BLaER1 (cell line): Measurements from ENCODE around the gene FOXK2.
"Not testable (repeated sequence)": the region's sequence is repeated elsewhere in the genome, so short reads cannot be mapped to it uniquely, and the experiment has no call there.

Experiments used
- H3K27ac ChIP-seq: shearing (Covaris generic); formaldehyde crosslinking; 2 replicates; pipeline ENCODE4 v1.8.1; 2022
- H3K27me3 ChIP-seq: shearing (Covaris generic); formaldehyde crosslinking; 2 replicates; pipeline ENCODE4 v1.8.1; 2022
- H3K36me3 ChIP-seq: shearing (Covaris generic); formaldehyde crosslinking; 2 replicates; pipeline ENCODE4 v1.8.1; 2022
- H3K4me1 ChIP-seq: shearing (Covaris generic); formaldehyde crosslinking; 2 replicates; pipeline ENCODE4 v1.8.1; 2022
- H3K4me2 ChIP-seq: shearing (Covaris generic); formaldehyde crosslinking; 2 replicates; pipeline ENCODE4 v1.8.1; 2022
- H3K4me3 ChIP-seq: shearing (Covaris generic); formaldehyde crosslinking; 2 replicates; pipeline ENCODE4 v1.8.1; 2022
- H3K9ac ChIP-seq: shearing (Covaris generic); formaldehyde crosslinking; 2 replicates; pipeline ENCODE4 v1.8.1; 2022
- H3K9me3 ChIP-seq: shearing (Covaris generic); formaldehyde crosslinking; 2 replicates; pipeline ENCODE4 v1.8.1; 2022
- H4K20me1 ChIP-seq: shearing (Covaris generic); formaldehyde crosslinking; 2 replicates; pipeline ENCODE4 v1.8.1; 2022
- Cebpa-rat ChIP-seq: shearing (Covaris generic); IDR thresholded peaks from 2 replicates; pipeline ENCODE4 v1.8.1; 2022

FOXK2 gene

DNA sequence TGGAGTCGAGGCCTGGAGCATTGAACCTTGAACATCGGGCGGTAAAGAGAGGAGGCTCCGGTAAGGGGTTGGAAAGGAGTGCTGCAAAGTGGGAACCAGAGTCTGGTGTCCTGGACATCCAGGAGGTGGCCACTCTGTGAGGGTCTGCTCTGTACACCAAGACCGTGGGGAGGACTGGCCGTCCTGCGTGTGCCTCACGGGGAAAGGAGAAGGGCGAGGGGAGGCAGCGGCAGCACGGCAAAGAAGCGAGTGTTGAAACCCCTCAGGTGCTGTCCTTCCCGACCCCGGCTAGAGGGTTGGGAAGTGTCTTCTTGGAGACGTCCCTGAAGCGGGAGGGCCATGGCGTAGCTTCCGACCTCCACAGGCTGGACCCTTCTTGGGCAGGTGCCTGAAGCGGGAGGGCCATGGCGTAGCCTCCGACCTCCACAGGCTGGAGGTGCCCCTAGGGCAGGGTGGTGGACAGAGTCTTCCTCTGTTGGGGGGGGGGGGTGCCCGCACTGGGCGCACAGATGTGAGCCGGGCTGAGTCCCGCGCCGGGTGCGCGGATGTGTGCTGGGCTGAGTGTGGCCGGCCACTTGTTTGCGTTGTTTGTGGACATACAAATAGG lies 42.0 kb downstream of the FOXK2 start:
- Histone ChIP-seq H3K9ac (no peak overlapping the region), H3K4me2 (peak overlapping the region; percentile 39; the same call in 1 of the 2 replicates), H3K27me3 (no peaks in the 10 kb centered on the region), H3K4me3 (no peak overlapping the region), H3K4me1 (peaks cover 79% of the 10 kb centered on the region), H4K20me1 (peaks cover 99% of the 10 kb centered on the region), H3K9me3 (no peaks in the 10 kb centered on the region), H3K27ac (peak overlapping the region; percentile 26; the same call in 1 of the 2 replicates), H3K36me3 (peaks cover 51% of the 10 kb centered on the region)
- TF ChIP-seq Cebpa-rat, result no peak

DNA sequence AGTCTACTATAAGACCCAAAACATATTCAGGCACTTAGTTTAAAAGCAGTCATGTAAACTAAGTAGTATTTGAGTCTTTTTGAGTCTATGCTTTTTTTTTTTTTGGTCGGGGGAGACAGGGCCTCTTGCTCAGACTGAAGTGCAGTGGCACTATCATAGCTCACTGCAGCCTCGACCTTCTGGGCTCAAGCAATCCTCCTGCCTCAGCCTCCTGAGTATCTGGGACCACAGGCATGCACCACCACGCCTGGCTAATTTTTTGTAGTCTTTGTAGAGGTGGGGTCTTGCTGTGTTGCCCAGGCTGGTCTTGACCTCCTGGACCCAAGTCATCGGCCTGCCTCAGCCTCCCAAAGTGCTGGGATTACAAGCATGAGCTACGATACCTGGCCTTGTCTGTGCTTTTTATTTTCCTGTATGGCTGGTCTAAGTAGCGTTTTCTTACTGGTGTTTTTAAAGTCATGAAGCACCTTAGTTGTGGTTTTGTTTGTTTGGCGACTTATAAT lies 43.2 kb downstream of the FOXK2 start:
- H4K20me1 ChIP-seq, result peaks cover 99% of the 10 kb centered on the region
- H3K27ac ChIP-seq, H3K9ac ChIP-seq, H3K4me2 ChIP-seq, H3K4me3 ChIP-seq, H3K27me3 ChIP-seq, H3K9me3 ChIP-seq: not testable (repeated sequence)
- peaks cover 58% of the 10 kb centered on the region for H3K36me3 ChIP-seq
- H3K4me1 ChIP-seq, result peaks cover 72% of the 10 kb centered on the region

DNA sequence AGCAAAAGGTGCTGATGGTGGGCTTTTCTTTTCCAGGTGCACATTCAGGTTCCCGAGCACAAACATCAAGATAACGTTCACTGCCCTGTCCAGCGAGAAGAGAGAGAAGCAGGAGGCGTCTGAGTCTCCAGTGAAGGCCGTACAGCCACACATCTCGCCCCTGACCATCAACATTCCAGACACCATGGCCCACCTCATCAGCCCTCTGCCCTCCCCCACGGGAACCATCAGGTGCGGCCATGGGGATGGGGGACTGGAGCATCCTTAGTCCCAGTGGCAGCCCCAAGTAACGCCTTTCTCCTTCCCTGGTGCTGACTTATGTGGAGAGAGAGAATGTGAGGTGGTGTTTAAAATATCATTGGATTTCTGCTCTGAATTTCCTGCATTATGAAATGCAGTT lies 43.8 kb downstream of the FOXK2 start:
- H3K27me3 ChIP-seq, result no peaks in the 10 kb centered on the region
- H3K4me1 ChIP-seq, result peaks cover 69% of the 10 kb centered on the region
- H3K36me3 ChIP-seq, result peaks cover 58% of the 10 kb centered on the region
- H3K9me3 ChIP-seq, result no peaks in the 10 kb centered on the region
- H3K4me3 ChIP-seq, result no peak overlapping the region
- peaks cover 99% of the 10 kb centered on the region for H4K20me1 ChIP-seq
- no peak overlapping the region for H3K27ac ChIP-seq
- H3K9ac ChIP-seq, result no peak overlapping the region
- no peak overlapping the region for H3K4me2 ChIP-seq
- TF ChIP-seq Cebpa-rat, result no peak

DNA sequence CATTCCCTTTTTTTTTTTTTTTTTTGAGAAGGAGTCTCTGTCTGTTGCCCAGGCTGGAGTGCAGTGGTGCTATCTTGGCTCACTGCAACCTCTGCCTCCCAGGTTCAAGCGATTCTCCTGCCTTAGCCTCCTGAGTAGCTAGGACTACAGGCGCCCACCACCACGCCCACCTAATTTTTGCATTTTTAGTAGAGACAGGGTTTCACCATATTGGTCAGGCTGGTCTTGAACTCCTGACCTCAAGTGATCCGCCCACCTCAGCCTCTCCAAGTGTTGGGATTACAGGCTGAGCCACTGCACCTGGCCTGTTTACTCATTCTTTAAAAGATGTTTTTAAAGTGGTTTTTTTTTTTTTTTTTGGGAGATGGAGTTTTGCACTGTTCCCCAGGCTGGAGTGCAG lies 44.2 kb downstream of the FOXK2 start:
- Histone ChIP-seq H3K36me3 (peaks cover 60% of the 10 kb centered on the region), H4K20me1 (peaks cover 99% of the 10 kb centered on the region), H3K4me1 (peaks cover 69% of the 10 kb centered on the region)
- not testable (repeated sequence) for H3K27me3 ChIP-seq, H3K9me3 ChIP-seq, H3K4me2 ChIP-seq, H3K9ac ChIP-seq, H3K4me3 ChIP-seq, H3K27ac ChIP-seq

DNA sequence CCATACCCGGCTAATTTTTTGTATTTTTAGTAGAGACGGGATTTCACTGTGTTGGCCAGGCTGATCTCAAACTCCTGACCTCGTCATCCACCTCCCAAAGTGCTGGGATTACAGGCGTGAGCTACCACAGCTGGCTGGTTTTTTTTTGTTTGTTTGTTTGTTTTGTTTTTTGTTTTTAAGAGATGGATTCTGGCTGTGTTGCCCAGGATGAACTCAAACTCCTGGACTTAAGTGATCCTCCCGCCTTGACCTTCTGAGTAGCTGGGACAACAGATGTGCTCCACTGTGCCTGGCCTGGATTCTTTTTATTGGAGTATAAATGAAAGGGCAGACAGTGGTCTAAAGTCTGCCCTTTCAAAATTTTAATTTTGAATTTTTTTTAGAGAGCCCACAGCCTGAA lies 44.7 kb downstream of the FOXK2 start:
- Histone ChIP-seq H3K27ac (no peak overlapping the region), H3K4me1 (peaks cover 67% of the 10 kb centered on the region), H4K20me1 (peaks cover 99% of the 10 kb centered on the region), H3K9ac (no peak overlapping the region), H3K4me3 (no peak overlapping the region), H3K9me3 (no peaks in the 10 kb centered on the region), H3K4me2 (no peak overlapping the region), H3K36me3 (peaks cover 65% of the 10 kb centered on the region), H3K27me3 (no peaks in the 10 kb centered on the region)
- no peak for TF ChIP-seq Cebpa-rat

DNA sequence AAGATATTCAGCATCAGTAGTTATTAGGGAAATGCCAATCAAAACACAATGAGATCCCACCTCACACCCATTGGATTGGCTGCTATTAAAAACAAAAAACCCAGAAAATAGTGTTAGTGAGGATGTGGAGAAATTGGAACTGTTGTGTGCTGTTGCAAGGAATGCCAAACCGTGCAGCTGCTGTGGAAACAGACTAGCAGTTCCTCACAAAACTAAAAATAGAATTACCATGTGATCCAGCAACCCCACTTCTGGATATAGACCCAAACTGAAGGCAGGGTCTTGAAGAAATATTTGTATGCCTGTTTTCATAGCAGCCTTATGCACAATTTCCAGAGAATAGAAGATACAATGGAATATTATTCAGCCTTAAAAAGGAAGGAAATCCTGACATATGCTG lies 46.0 kb downstream of the FOXK2 start:
- no peaks in the 10 kb centered on the region for H3K9me3 ChIP-seq
- no peak overlapping the region for H3K9ac ChIP-seq
- no peaks in the 10 kb centered on the region for H3K27me3 ChIP-seq
- H3K4me3 ChIP-seq, result no peak overlapping the region
- TF ChIP-seq Cebpa-rat, result no peak
- peaks cover 99% of the 10 kb centered on the region for H4K20me1 ChIP-seq
- peaks cover 78% of the 10 kb centered on the region for H3K36me3 ChIP-seq
- H3K4me2 ChIP-seq, result peak overlapping the region; percentile 31; the same call in 1 of the 2 replicates
- H3K4me1 ChIP-seq, result peaks cover 67% of the 10 kb centered on the region
- H3K27ac ChIP-seq, result no peak overlapping the region

DNA sequence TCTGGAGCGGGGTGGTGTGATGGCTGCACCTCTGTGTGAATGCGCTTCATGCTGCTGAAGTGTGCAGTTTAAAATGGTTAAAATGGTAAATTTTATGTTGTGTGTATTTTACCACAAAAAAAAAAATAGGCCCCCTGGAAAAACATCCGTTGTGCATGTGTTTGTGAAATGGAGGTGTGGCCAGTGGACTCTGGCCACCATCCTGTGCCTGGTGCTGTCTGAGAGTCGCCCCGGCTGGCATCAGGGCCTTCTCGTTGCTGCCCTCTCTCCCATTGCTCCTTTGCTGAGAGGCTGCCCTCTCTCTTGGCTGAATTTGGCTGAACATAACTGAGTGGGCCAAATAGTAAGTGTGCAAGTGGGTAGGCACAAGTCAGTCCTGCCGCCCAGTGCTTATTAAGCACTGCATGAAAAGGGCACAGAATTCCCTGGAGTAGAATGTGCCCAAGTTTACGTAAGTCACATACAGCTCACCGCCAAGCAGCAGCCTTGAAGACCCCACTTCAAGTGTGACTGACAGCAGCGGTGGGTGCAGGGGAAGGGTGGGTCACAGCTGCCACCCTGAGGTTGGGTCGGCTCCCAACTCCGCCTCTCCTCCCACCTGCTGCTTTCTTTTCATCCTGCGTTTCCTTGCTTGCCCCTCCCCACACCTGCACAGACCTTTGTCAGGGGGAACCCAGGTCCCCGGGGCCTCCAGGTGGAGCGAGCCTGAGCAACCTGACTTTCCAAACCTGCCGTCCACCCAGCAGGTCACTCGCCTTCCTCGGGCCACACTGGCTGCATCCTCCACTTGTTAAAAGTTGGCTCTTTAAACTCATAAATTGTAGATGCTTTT lies 46.8 kb downstream of the FOXK2 start:
- TF ChIP-seq Cebpa-rat, result no peak
- Histone ChIP-seq H3K4me1 (peaks cover 67% of the 10 kb centered on the region), H4K20me1 (peaks cover 99% of the 10 kb centered on the region), H3K9me3 (no peaks in the 10 kb centered on the region), H3K27me3 (no peaks in the 10 kb centered on the region), H3K4me2 (no peak overlapping the region), H3K9ac (no peak overlapping the region), H3K4me3 (no peak overlapping the region), H3K36me3 (peaks cover 86% of the 10 kb centered on the region), H3K27ac (no peak overlapping the region)

DNA sequence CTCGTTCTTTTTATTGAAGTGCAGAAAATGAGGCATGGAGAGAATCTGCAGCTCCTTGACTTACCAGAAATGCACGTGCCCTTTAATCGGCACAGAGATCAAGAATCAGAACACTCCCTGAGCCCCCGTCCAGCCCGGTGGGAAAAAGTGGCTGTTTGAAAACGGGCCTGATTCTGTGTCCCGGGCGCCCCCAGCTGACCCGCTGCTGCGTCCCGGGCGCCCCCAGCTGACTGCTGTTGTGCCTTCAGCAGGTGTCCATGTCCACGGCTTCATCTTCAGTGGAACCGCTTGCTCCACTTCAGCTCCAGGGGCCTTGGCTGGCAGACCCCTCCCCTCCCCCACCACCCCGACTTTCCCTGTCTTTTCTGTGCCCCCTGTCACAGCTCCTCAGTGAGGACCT lies 47.8 kb downstream of the FOXK2 start:
- Histone ChIP-seq H3K27me3 (no peaks in the 10 kb centered on the region), H3K9ac (no peak overlapping the region), H3K9me3 (no peaks in the 10 kb centered on the region), H3K4me2 (no peak overlapping the region), H3K4me1 (peaks cover 65% of the 10 kb centered on the region), H3K27ac (no peak overlapping the region), H4K20me1 (peaks cover 99% of the 10 kb centered on the region), H3K36me3 (peaks cover 95% of the 10 kb centered on the region), H3K4me3 (no peak overlapping the region)
- TF ChIP-seq Cebpa-rat, result no peak

DNA sequence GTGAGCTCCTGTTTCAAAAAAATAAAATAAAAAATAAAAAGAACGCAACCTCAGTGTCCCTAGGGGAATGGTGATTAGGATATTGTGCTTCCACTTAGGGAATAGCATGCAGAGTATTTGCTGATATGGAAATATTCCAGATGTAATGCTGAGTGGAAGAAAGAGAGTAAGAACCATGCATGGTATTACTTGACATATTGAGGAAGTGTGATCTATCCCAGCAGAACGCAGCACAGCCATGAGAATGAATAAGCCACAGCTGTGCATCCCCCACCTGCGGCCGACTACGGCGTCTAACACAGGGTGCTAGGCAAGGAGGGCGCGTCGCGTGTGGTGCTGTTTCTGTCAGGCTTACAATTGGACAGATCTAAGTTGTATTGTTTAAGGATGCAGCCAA lies 49.5 kb downstream of the FOXK2 start:
- Histone ChIP-seq H3K27ac (no peak overlapping the region), H3K4me3 (no peak overlapping the region), H3K9ac (no peak overlapping the region), H3K27me3 (no peaks in the 10 kb centered on the region), H3K4me2 (no peak overlapping the region), H3K9me3 (no peaks in the 10 kb centered on the region), H3K36me3 (peaks cover 99% of the 10 kb centered on the region), H4K20me1 (peaks cover 99% of the 10 kb centered on the region), H3K4me1 (peaks cover 57% of the 10 kb centered on the region)
- no peak for TF ChIP-seq Cebpa-rat

DNA sequence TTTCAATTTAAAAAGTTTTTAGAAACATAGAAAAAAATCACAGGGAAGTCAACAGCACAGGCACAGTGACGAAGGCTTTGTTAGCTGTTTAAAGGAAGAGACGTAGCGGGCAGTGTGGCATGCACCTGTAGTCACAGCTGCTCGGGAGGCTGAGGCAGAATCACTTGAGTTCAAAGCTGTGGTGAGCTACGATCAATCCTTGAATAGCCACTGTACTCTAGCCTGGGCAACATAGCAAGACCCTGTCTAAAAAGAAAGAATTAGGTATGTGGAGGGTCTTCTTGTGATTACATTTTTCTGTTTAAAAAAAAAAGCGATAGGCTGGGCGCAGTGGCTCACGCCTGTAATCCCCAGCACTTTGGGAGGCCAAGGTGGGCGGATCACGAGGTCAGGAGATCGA lies 50.1 kb downstream of the FOXK2 start:
- Histone ChIP-seq H3K4me3 (no peak overlapping the region), H3K4me1 (peaks cover 51% of the 10 kb centered on the region), H3K27me3 (no peaks in the 10 kb centered on the region), H3K27ac (no peak overlapping the region), H3K9me3 (no peaks in the 10 kb centered on the region), H4K20me1 (peaks cover 98% of the 10 kb centered on the region), H3K9ac (no peak overlapping the region), H3K4me2 (no peak overlapping the region), H3K36me3 (peaks cover 99% of the 10 kb centered on the region)
- no peak for TF ChIP-seq Cebpa-rat
